Activated effector memory CD4-positive, alpha-beta T cell treated with Interleukin-2 at 50 U/mL for 16 hours (primary cell): Measurements from ENCODE around the gene MFN2.
"Not testable (repeated sequence)": the region's sequence is repeated elsewhere in the genome, so short reads cannot be mapped to it uniquely, and the experiment has no call there.

Experiments used
- DNase-seq: peaks from one replicate; pipeline ENCODE4 v3.0.0-alpha.2; 2020

The MFN2 gene

GRCh38 chr1:12001249-12001917 is 21.1 kb downstream of the MFN2 start:
- DNase-seq = no peak

GRCh38 chr1:12001996-12002493 is 21.8 kb downstream of the MFN2 start:
- no peak for DNase-seq

- DNase-seq = no peak
Measured at GRCh38 chr1:12003762-12004161, 23.5 kb downstream of the MFN2 start.

- DNase-seq = no peak
Measured at GRCh38 chr1:12005488-12006166, 25.4 kb downstream of the MFN2 start.

GRCh38 chr1:12006167-12006921 is 26.1 kb downstream of the MFN2 start:
- no peak for DNase-seq

- DNase-seq = no peak
Measured at GRCh38 chr1:12007204-12007603, 27.0 kb downstream of the MFN2 start.

- DNase-seq = not testable (repeated sequence)
Measured at GRCh38 chr1:12008355-12008754, 28.1 kb downstream of the MFN2 start.

- no peak for DNase-seq
Measured at GRCh38 chr1:12009318-12009947, 29.2 kb downstream of the MFN2 start.

- DNase-seq = no peak
Measured at GRCh38 chr1:12010746-12011570, 30.7 kb downstream of the MFN2 start.

- DNase-seq = no peak
Measured at GRCh38 chr1:12011998-12012397, 31.8 kb downstream of the MFN2 start.

GRCh38 chr1:12012560-12013316 is 32.5 kb downstream of the MFN2 start:
- DNase-seq = no peak

- DNase-seq = no peak
Measured at GRCh38 chr1:12014141-12014991, 34.1 kb downstream of the MFN2 start.

GRCh38 chr1:12015001-12015491 is 34.8 kb downstream of the MFN2 start:
- no peak for DNase-seq

- no peak for DNase-seq
Measured at GRCh38 chr1:12015499-12015898, 35.3 kb downstream of the MFN2 start.

- DNase-seq = no peak
Measured at GRCh38 chr1:12016182-12016581, 35.9 kb downstream of the MFN2 start.

GRCh38 chr1:12019858-12020509 is 39.7 kb downstream of the MFN2 start:
- DNase-seq = no peak

- no peak for DNase-seq
Measured at GRCh38 chr1:12021616-12022015, 41.4 kb downstream of the MFN2 start.

GRCh38 chr1:12022036-12022435 is 41.8 kb downstream of the MFN2 start:
- no peak for DNase-seq

- DNase-seq = no peak
Measured at GRCh38 chr1:12026586-12026985, 46.3 kb downstream of the MFN2 start.

- DNase-seq = no peak
Measured at GRCh38 chr1:12028248-12028647, 48.0 kb downstream of the MFN2 start.
